ENCODE measurements around the gene PRDM4.

The PRDM4 gene, protein sequence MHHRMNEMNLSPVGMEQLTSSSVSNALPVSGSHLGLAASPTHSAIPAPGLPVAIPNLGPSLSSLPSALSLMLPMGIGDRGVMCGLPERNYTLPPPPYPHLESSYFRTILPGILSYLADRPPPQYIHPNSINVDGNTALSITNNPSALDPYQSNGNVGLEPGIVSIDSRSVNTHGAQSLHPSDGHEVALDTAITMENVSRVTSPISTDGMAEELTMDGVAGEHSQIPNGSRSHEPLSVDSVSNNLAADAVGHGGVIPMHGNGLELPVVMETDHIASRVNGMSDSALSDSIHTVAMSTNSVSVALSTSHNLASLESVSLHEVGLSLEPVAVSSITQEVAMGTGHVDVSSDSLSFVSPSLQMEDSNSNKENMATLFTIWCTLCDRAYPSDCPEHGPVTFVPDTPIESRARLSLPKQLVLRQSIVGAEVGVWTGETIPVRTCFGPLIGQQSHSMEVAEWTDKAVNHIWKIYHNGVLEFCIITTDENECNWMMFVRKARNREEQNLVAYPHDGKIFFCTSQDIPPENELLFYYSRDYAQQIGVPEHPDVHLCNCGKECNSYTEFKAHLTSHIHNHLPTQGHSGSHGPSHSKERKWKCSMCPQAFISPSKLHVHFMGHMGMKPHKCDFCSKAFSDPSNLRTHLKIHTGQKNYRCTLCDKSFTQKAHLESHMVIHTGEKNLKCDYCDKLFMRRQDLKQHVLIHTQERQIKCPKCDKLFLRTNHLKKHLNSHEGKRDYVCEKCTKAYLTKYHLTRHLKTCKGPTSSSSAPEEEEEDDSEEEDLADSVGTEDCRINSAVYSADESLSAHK

DNA sequence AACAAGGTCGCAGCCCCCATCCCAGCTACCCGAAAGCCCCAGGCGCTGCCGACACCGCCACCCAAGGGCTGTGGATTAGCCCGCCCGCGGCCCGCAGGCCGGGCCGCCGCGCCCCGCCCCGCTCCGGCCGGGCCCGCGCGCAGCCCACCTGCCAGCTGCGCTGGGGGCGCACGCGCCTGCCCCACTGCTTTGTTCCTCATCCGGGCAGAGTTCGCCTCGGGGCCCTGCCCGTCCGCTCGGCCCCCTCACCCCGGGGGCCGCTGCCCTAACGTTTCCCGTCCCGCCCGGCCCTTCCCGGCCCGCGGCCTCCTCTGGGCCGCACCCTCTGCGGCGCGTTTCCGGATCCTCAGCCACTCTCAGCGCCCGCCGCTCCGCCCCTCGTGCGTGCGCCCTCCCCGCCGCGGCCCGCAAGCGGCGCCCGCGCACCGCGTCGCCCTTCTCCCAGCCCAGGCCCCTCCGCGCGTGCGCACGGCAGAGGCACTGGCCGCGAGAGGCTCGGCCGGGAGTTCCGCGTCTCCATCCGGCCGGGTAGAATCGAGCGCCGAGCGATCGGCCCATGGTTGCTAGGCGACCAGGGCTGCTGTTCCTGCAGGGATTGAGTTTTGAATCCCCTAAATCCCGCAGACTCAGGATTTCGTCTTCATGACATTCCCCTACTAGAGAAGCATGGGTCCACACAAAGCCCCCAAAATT, at the start of gene PRDM4:
Gene PRDM4 (minus strand): TSS at position 329 of the 693 bp plus-strand sequence. CDS start 622 bp downstream, outside the sequence.
- peak; percentile 75 to 83 for DNase-seq (ENCODE audit: low read depth in 2 of 2)

DNA sequence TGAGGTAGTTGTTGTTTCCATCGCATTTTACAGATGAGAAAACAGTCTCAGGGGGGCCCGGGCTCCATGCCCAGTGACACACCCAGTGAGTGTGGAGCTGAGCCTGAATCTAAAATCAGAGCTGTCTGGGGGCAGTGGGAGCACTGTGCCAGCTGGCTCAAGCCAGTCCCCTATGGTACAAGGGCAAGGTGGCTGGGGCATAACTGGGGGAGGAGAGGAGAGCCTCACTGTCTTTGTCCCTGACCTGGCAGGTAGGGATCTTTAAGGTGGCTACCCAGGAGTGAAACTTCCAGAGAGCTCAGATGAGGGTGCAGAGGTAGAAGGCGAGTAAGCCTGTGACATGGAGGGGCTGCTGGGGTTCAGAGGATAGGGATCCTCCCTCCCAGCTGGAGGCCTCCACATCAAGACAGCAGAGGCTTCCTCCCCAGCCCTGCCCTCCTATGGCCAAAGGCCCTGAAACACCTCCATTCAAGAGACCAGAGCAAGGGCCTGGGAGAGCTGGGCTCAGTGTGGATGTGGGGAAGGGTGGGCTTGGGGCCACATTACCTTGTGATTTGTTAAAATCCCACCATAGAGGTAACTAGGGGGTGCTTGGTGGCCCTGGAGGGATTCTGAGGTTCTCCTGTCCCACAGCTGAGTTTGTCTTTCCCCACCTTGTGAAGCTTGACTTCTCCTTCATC, 46.7 kb upstream of the PRDM4 start:
- no peak for DNase-seq (ENCODE audit: low read depth in 2 of 2)

DNA sequence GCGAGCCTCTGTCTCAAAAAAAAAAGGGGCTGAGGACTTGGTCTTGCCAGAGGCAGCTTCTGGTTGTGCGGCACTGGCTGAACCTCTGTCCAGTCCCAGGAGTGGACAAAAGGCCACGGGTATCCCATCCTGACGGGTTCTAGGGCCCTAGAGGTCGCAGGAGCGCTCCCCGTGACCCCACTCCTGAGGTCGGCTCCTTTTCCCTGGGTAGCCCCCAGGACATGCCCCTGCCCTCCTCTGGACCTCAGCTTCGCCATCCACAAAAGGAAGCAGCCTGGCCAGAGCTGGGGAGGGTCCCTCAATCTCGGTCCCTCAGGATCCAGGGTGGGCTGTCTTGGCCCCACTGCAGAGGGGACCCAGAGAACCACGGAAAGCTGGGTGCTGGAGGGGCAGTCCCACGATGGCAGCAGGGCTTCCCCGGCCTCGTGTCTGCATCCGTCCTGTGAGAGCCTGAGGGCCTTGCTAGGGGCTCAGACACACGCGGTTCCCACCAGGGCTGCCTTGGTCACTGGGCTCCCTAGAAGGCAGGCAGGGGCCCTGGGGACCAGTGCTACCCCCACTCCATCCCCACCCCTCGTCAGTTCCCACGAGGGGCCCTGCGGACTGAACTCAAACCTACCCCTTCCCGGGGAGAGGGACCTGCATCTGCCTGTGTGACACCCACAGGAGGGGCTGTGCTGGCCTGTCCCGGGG, 44.7 kb upstream of the PRDM4 start:
- no peak for DNase-seq (ENCODE audit: low read depth in 2 of 2)

DNA sequence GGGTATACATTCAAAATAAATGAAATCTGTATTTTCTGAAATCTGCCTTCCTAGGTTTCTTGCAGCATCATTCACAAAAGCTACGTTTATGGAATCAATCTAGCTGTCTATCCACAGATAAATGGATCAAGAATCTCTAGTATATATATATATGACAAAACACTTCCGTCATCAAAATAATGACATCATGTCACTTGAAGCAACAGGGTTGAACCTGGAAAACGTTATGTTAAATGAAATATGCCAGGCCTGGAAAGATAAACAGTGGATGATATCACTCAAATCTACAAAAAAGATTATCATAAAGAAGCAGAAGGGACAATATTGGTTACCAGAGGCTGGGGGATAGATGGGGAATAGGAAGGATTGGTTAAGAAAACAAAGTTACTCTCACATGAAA, 42.2 kb upstream of the PRDM4 start:
- no peak for DNase-seq (ENCODE audit: low read depth in 2 of 2)

DNA sequence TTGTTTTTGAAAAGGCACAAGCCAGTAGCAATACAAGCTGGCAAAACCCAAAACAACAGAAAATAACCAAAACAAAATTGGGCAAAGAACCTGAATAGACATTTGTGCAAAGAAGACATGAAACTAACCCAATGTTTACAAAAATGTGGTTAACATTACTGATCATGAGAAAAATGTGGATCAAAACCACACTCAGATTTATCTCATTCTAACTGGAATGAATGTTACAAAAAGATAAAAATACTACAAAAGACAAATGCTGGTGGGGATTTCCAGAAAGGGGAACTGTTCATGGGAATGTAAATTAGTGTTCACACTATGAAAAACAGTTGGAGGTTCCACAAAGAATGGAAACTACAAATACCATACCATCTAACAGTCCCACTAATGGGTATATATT, 40.2 kb upstream of the PRDM4 start:
- no peak for DNase-seq (ENCODE audit: low read depth in 2 of 2)

DNA sequence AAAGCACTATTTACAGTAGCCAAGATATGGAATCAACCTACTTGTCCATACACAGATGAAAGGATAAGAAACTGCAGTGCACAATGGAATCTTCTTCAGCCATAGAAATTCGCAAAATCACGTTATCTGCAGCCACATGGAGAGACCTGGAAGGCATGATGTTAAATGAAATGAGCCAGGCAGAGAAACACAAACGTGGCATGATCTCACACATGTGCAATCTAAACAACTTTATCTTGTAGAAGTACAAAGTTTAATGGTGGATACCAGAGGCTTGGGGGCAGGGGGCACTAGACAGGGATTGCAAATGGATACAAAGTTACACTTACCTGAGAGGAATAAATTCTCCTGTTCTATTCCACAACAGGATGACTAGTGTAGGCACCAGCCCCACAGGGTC, 37.6 kb upstream of the PRDM4 start:
- DNase-seq (ENCODE audit: low read depth in 2 of 2) = no peak

DNA sequence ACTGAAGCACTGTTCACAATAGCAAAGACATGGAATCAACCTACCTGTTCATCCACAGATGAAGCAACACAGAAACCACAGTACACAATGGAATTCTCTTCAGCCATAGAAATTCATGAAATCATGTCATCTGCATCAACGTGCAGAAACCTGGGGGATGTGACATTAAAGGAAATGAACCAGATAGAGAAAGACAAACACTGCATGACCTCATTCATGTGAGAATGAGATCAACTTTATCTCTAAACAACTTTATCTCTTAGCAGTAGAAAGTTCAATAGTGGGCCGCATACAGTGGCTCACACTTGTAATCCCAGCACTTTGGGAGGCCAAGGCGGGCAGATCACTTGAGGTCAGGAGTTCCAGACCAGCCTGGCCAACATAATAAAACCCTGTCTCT, 33.5 kb upstream of the PRDM4 start:
- no peak for DNase-seq (ENCODE audit: low read depth in 2 of 2)

DNA sequence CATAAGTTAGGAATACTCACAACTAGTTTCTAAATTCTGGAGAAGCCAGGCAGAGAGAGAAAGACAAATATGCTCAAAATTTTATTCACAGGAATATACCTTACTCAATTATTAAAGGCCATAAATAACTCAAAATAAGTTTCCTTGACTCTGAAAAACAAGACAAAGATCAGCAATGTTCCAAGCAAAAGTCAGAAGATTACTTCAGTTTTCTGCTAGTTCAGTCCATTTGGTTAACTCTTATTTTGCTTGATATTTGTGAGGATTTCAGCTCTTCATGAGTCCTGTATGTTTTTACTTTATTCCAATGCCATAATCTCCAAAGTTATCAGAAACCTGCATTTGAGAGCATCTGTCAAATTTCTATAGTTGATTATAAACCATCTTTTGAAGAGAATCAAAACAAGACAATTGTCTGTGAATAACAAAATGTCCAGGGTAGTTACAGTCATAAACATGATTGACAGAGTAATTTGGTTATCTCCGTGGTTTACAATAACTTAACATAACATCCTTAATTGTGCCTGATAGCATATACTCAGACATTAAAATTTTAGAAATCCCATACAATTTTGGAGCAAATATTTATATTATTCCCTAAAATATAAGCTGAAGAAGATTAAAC, 30.6 kb upstream of the PRDM4 start:
- DNase-seq (ENCODE audit: low read depth in 2 of 2) = no peak

DNA sequence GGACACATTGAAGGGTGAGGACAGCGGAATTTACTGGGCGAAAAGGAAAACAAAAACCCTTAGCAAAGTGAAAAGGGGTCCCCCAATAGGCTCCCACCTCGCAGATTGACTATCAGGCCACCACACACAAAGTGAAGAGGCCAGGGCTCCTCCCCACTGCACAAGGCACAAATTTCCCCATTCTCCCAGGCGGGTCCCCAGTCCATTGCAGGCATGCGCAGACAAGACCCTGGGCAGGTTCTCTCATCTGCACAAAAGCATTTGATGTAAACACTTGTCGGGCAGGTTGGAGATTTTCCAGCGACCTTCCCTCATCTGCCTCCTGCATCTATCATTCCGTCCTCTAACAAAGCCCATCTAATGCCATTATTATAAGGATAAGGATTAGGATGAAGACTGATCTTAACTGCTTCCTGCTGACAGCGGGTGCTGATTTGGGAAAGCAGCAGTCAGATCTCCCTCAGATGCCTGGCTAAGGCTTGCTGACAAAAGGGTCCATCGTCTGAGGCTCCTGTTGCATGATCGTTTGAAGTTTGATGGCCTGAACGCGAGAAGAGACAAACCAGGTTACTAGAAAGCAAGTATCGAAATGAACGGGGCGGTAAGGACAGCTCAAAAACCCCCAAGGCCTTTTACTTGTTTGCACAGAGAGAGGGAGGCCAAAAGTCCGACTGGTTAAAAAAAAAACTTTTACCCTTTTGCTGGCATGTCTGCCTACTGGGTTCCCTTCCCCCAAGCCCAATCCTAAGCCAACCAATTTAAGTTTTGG, 27.9 kb upstream of the PRDM4 start:
- DNase-seq (ENCODE audit: low read depth in 2 of 2) = no peak

DNA sequence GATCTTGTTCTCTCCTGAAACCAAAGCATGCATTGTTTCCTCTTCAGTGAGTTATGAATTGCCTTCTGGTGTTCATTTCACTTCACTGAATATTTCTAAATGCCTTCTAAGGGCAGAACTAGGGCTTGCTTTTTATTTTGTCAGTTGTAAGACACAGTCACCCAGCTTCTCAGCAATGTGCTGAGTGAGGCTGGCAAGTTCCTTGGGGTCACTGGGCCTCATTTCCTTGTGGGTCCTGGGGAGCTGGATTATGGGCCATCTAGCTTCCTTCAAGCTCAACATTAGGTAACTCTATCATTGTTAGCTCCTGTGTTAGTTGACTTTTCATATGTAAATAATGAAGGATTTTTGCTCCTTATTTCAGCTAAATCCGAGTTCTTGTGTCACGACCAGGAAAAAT, 27.3 kb upstream of the PRDM4 start:
- no peak for DNase-seq (ENCODE audit: low read depth in 2 of 2)

DNA sequence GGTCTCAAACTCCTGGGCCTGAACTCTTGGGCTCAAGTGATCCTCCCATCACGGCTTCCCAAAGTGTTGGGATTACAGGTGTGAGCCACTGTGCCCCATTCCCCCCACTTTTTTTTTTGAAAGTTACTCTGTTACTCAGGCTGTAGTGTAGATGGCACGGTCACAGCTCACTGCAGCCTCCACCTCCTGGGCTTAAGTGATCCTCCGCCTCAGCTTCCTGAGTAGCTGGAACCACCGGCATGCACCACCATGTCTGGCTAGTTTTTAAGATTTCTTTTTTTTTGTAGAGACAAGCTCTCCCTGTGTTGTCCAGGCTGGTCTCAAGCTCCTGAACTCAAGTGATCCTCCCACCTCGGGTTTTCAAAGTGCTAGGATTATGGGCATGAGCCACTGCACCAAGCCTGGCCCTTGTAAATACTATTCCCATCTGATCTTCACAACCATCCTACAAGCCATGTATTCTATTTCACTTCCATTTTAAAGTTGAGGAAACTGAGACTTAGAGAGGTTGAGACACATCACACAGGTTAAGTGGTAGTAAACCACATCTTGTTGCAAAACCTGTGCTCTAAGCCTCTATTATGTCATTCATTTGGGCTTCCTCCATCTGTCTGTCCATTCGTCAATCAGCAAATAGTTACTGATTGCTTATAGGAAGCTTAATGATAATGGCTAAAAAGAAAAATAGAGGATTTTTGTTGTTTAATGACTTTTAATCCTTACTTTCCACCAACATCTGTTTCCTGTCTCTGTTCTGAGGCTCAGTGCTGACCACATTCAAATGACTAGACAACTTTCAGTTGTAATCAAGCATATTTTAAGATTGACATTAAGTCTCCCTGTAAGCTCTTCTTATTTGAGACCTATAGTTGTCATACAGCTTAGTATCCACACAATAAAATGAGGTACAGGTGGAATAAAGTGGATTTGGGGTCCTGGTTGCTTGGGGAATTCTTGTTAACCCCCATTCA, 22.8 kb upstream of the PRDM4 start:
- DNase-seq (ENCODE audit: low read depth in 2 of 2) = no peak

DNA sequence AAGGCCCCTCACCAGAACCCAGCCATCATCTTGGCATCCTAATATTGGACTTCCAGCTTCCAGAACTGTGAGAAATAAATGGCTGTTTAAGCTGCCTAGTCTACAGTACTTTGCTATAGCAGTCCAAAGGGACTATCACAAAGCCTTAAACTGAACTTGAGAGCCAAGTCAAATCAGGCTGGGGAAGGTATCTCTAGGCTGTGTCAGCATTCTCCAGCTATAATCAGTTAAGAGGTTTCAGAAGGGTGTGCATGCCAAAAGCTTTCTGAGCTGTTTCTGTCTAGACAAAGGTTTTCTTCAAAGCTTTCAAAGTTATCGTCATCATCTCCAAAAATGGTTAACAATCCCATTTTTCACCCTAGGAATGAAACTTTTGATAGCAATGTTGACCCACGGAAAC, 21.1 kb upstream of the PRDM4 start:
- no peak for DNase-seq (ENCODE audit: low read depth in 2 of 2)

DNA sequence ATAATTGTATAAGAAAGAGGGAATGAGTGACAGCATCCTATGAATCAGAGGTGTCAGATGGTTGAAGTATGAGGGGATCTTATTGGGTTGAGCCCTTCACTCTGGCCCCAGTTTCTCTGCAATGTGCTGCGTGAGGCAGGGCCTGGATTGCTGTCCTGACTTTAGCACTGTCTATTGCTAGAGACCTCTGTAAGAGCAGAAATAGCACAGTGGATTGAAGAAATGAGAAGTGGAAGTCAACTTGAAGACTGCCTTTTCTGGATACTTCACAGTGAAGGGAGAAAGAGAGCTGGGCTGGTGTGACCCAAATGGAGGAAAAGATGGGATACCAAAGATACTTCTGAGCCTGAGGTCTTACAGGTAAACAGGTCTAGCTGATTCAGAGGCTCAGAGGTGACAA, 19.4 kb upstream of the PRDM4 start:
- DNase-seq (ENCODE audit: low read depth in 2 of 2) = no peak

DNA sequence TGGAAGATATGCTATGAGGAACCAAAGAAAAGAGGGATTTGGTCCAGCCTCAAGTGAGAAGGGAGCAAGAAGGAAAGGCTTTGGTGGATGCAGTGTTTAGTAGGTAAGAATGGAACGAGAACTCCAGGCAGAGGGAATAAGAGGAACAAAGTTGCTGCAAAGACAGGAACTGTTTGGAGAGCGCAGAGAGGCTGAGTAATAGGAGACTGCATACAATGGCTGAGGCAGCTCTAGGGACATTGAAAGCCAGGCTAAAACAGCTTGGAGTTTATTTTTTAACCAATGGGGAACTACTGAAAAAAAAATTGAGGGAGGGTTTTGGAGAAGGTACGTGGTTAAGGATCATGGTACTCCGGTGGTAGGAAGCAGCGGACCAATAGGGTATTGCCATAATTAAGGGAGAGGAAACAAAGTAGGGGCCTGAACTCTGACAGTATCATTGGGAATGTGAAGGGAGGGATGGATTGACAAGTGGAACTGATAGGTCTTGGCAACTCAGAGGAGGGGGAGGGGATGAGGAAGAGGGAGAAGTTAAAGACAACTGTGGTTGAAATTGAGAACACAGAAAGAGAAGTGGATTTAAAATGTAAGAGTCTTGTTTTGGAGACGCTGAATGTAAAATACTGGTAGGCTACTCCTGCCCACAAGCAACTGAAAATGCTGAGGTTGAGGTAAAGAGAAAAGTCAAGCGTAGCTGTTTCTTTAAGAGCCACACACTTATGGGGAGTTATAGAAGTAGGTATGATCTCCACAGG, 18.3 kb upstream of the PRDM4 start:
- no peak for DNase-seq (ENCODE audit: low read depth in 2 of 2)

DNA sequence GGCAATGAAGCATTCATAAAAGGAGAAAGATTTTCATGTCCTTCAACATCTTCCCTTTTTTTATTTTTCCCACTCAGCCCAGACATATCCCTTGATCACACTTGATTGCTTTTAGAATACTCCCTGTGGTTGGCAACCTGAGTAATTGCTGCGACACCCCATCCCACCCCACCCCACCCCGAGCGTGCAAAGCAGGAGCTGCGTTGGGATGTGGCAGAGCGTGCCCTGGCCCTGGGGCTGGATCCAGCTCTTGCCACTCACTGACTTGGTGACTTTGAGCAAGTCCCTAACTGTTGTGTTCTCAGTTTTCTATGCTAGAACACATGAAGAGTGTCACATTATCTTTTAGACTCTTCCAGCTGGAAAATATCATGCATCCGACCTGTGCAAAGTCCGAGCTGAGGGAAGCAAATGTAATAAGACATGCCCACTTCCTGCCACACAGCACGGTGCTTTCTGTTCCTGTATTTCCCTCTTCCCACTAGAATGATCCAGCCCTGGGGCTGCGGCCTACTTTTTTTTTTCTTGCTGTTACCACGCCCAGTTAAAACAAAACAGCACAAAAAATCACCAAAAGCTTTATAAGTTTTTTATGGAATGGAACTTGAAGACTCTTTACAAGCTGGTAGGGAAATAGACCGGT, 17.6 kb upstream of the PRDM4 start:
- no peak for DNase-seq (ENCODE audit: low read depth in 2 of 2)

DNA sequence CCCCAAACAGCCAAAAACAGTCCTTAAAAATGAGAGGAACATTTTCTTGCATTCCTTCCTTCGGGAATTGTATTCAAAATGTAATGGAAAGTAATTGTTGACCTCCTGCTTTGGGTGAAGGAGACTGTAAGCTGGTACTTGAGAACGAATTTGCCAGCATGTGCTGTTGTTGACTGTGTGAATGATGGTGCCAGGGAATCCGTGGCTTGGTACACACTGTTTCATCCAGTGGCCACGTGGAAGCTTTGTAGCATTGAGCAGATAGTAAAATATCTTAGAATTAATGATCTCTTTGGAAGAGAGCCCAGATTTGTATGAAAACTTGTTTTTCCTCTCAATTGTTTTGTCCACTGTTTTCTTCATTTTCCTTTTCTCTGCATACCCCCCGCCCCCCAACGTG, 15.2 kb upstream of the PRDM4 start:
- DNase-seq (ENCODE audit: low read depth in 2 of 2) = no peak

DNA sequence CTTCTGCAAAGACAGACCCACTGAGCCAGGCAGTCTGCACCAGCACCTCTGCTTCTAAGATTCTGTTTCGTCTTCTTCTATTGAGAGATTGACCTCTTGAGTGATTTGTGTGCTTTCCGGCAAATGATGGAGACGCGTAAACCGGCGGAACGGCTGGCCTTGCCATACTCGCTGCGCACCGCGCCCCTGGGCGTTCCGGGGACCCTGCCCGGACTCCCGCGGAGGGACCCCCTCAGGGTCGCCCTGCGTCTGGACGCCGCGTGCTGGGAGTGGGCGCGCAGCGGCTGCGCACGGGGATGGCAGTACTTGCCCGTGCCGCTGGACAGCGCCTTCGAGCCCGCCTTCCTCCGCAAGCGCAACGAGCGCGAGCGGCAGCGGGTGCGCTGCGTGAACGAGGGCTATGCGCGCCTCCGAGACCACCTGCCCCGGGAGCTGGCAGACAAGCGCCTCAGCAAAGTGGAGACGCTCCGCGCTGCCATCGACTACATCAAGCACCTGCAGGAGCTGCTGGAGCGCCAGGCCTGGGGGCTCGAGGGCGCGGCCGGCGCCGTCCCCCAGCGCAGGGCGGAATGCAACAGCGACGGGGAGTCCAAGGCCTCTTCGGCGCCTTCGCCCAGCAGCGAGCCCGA, 14.3 kb upstream of the PRDM4 start:
- no peak for DNase-seq (ENCODE audit: low read depth in 2 of 2)
